HT-29 (cell line): ENCODE results near the gene RGS8. TPM values are rescaled to one million over a fixed set of nuclear protein-coding genes. Genes with fewer than 3 reads are reported as not detected.
A peak's percentile ranks its signal among the peaks of the same experiment; 100 is the strongest.

Experiments
- DNase-seq: peaks from one replicate; pipeline ENCODE4 v3.0.0-alpha.2; 2015; ENCODE audit warnings: low spot score
- total RNA-seq: library from RNA; depleted of rRNA; stranded (reverse); fragments of >200 nt; shearing (Covaris generic); gene quantifications from 2 replicates; pipeline ENCODE4 v1.2.3, GENCODE V29; 2014; rRNA removed

RGS8 gene, protein sequence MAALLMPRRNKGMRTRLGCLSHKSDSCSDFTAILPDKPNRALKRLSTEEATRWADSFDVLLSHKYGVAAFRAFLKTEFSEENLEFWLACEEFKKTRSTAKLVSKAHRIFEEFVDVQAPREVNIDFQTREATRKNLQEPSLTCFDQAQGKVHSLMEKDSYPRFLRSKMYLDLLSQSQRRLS
- not detected in 2 replicates for total RNA-seq

- no peak for DNase-seq
These were observed at the start of gene RGS8 for GRCh38 chr1:182684116-182684828. Gene RGS8, minus strand, starts transcription at chr1:182684587. Its CDS starts 14,938 bp downstream, at chr1:182669649.

GRCh38 chr1:182731852-182732575 lies 47.6 kb upstream of the RGS8 start:
- no peak for DNase-seq

- no peak for DNase-seq
These were observed 42.5 kb upstream of the RGS8 start for GRCh38 chr1:182726912-182727311.

GRCh38 chr1:182725259-182726255 lies 41.2 kb upstream of the RGS8 start:
- DNase-seq = peak; percentile 34

DNA sequence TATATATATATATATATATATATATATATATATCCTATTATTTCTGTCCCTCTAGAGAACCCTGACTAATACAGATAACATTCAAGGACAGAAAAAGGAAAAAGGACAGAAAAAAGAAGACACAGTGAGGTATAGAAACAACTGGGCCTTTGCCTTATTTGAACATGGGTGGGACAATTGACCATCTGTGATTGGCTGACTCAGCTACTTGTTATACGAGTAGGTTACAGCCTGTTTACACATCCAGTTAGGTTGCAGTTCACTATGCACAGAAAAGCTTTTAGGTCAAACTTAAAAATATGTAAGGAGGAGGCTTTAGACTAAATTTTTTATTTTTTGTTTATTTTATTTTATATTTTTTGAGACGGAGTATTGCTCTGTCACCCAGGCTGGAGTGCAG lies 39.8 kb upstream of the RGS8 start:
- no peak for DNase-seq

GRCh38 chr1:182723200-182723599 lies 38.8 kb upstream of the RGS8 start:
- no peak for DNase-seq

- no peak for DNase-seq
These were observed 37.1 kb upstream of the RGS8 start for GRCh38 chr1:182721525-182721924.

DNA sequence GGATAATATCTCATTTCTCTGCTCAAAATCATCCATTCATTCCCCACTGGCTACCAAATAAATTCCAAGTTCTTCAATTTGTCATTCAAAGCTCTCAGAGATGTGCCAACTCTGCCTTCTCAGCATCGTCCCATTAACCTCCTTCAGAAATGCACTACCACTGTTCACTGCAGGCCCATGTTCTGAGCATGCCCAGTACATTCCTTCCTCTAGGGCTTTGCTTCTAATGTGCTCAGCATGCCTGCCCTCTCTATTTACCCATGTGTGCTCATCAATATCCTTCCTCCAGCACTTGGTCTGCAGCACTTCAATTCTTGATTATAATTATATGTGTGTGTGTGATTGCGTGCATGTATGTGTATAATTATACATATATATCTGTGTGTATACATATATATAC lies 36.1 kb upstream of the RGS8 start:
- DNase-seq = peak; percentile 18

DNA sequence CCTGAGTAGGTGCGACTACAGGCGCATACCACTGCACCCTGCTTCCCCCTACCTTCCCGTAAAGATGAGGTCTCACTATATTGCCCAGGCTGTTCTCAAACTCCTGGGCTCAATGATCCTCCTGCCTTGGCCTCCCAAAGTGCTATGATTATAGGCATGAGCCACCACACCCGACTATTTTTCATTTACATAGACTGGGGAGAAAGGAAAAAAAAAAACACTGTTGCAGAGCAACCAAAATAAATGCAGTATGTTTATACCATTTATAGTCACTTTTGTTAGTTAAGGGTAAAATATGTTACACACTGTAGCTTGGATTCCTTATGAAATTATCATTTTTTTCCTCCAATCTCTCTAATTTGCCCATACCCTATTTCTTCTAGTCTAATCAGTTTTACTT lies 35.2 kb upstream of the RGS8 start:
- no peak for DNase-seq

DNA sequence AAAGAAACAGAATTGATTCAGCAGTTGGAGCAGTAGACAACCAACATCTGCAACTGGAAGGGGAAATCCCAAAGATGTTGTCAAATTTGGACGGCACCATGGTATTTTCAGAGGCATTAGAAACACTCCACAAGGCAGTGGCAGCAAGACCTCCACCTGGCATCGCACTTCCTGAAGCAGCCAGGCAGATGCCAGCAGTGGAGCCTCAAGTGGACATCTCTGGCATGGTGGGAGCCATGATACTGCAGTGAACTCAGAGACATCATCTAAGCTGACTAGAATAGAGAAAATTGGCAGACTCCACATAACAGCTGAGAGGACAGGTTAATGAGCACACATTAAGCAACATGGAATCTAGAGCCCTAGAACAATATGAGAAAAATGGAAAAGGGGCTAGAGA lies 33.9 kb upstream of the RGS8 start:
- DNase-seq = peak; percentile 30

GRCh38 chr1:182716740-182717720 lies 32.6 kb upstream of the RGS8 start:
- DNase-seq = no peak

GRCh38 chr1:182715531-182715930 lies 31.1 kb upstream of the RGS8 start:
- DNase-seq = no peak

DNA sequence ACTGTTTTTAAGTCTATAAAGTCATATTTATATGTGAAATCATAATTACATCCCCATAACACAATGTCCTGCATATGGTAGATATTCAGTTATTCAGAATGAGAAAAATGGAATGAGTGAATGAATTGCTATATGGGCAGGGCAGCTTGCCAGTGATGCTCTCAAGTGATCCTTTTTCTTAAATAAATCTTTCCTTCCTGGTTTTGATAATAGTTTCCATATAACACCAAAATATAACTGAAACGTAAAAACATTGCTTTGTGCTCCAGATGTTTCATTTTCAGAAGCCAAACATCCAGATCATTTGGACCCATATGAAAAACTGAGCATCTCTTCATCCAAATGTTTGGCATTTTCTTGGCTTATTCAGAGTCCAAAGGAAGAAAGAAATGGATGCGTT lies 30.2 kb upstream of the RGS8 start:
- DNase-seq = no peak

DNA sequence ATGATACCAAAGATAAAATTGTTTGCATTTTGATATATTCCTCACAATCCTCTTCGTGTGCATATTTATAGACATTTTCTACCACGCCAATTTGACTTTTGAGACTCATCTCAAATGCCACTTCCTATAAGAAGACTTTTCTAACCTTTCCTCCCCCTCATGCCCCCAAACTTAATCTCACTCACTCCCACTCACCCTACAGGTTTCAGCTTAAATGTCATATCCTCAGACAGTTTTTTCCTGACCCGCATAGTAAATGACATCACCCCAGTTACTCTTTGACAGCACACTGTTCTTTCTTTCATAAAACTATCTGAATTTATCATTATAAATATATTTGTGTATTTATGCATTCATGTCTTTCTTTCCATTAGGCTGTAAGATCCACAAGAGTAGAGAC lies 29.6 kb upstream of the RGS8 start:
- DNase-seq = no peak

DNA sequence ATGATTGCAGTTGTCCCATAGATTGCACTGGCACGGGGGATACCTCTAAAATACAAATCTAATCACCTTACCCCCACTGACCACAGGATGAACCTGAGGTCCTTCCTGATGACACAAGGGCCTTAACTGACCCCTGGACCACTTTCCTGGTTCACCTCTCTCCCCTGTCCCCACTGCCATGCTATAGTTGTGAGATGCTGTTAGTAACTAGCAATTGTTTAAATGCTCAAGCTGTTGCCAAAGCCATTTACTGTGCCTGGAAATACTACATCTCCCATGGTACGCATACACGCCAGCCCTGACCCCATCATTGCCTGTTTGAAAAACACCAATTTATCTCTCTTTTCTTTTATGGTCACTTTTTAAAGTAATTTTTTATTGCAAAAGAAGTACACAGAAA lies 29.1 kb upstream of the RGS8 start:
- DNase-seq = no peak

GRCh38 chr1:182709855-182710254 lies 25.5 kb upstream of the RGS8 start:
- no peak for DNase-seq

DNA sequence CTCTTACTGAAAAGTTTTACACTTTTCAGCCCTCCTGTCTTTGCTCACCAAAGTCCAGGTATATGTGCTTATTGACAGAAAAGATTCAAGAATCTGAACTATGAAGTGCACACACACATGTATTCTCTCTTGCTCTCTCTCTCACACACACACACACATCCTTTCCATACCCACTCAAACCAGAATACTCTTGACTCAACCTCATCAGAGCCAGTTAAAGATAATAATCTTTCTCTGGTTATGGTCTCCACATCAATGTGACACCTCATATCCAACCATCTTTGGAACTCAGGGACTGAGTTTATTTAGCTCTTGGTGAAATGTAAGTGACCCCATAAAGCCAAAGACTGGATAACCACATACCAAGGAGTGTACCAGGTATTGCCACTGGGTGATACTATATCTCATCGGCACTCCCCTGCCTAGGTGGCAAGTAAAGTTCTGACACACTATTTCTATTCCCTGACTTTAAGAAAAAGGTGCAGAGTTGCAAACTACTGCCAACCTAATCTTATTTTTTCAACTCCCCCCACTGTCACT lies 24.9 kb upstream of the RGS8 start:
- DNase-seq = no peak

DNA sequence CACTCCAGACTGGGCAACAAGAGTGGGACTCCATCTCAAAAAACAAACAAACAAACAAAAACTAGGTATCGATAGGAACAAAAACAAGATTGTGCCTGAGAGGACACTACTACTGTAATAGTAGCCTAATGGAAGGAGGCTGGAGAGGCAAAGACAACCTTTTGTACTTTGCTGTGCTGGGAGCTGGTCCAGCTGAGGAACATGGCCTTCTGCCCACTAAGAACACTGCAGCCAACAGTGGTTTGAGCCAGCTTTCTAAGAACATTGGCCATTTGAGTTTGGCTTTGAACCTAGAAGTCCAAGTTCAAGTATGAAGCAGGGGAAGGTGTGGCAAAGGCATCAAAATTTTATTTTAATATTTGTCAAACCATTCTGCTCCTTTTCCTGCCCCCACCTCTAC lies 22.7 kb upstream of the RGS8 start:
- DNase-seq = no peak

DNA sequence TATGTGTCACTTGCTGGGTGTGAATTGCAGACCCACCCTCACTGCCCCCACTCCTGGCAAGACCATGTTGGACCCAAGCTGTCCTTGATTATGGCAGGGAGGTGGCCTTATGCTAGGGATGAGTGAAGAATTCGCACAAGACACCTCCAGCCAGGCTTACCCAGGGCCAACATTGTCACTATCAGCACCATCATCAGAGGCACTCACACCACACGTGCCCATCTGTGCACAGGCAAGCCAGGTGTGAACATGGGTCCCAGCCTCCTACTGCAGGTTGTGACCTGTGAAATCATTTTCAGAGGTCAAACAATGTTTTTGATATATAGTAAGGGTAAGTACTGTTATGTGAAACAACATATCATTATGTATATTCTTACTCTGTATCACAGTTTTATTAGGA lies 20.3 kb upstream of the RGS8 start:
- DNase-seq = no peak

- no peak for DNase-seq
These were observed 19.2 kb upstream of the RGS8 start for GRCh38 chr1:182703539-182703938.
